Neural cell (in vitro differentiated cells): ENCODE data around the gene AGA. TPM values are rescaled to one million over a fixed set of nuclear protein-coding genes. Genes with fewer than 3 reads are reported as not detected.

Source experiments
- H2AFZ ChIP-seq: fragments of 200-600, 300-800 bp; sonication (generic), shearing (Covaris generic); 2 replicates; pipeline ENCODE4 v1.6.0; 2014; ENCODE audit warnings: low read depth, mild to moderate bottlenecking, antibody characterized with exemption, low read length, moderate library complexity
- H3F3A ChIP-seq: fragments of 200-600 bp; shearing (Covaris generic); 2 replicates; pipeline ENCODE4 v1.6.1; 2016; ENCODE audit warnings: mild to moderate bottlenecking, moderate library complexity, mixed read lengths, antibody characterized with exemption, low read length; ENCODE audit not compliant: insufficient read depth, poor library complexity, severe bottlenecking
- H3K27ac ChIP-seq: fragments of 200-600, 300-800 bp; sonication (generic), shearing (Covaris generic); 2 replicates; pipeline ENCODE4 v1.5.1; 2014; ENCODE audit warnings: mild to moderate bottlenecking, low read length, moderate library complexity
- H3K27me3 ChIP-seq: fragments of 300-800, 200-600 bp; sonication (generic), shearing (Covaris generic); 2 replicates; pipeline ENCODE4 v1.6.0; 2014; ENCODE audit warnings: mild to moderate bottlenecking, low read depth, low read length, moderate library complexity; ENCODE audit not compliant: insufficient read depth
- H3K36me3 ChIP-seq: fragments of 300-800, 200-600 bp; sonication (generic), shearing (Covaris generic); 2 replicates; pipeline ENCODE4 v1.5.1; 2014; ENCODE audit warnings: mild to moderate bottlenecking, antibody characterized with exemption, low read length, moderate library complexity; ENCODE audit not compliant: insufficient read depth
- H3K4me2 ChIP-seq: fragments of 300-800, 200-600 bp; sonication (generic), shearing (Covaris generic); 2 replicates; pipeline ENCODE4 v1.6.0; 2014; ENCODE audit warnings: mild to moderate bottlenecking, low read length
- H3K4me3 ChIP-seq: fragments of 300-800, 200-600 bp; sonication (generic), shearing (Covaris generic); 2 replicates; pipeline ENCODE4 v1.5.1; 2014; ENCODE audit warnings: mild to moderate bottlenecking, low read length, moderate library complexity
- H3K79me2 ChIP-seq: fragments of 200-600 bp; shearing (Covaris generic); replicated peaks from 2 replicates; pipeline ENCODE4 v1.6.0; 2014; ENCODE audit warnings: mild to moderate bottlenecking, low read length, moderate library complexity; ENCODE audit not compliant: insufficient read depth
- H3K9ac ChIP-seq: fragments of 300-800, 200-600 bp; sonication (generic), shearing (Covaris generic); 2 replicates; pipeline ENCODE4 v1.6.1; 2016; ENCODE audit warnings: mild to moderate bottlenecking, low read length, mixed read lengths
- H3K9me2 ChIP-seq: fragments of 200-600 bp; shearing (Covaris generic); 2 replicates; pipeline ENCODE4 v1.6.1; 2016; ENCODE audit warnings: mild to moderate bottlenecking, low read length, mixed read lengths; ENCODE audit not compliant: insufficient read depth
- H3K9me3 ChIP-seq: fragments of 200-600, 300-800 bp; sonication (generic), shearing (Covaris generic); 2 replicates; pipeline ENCODE4 v1.6.1; 2016; ENCODE audit warnings: mild to moderate bottlenecking, mixed run types, low read length, moderate library complexity, mixed read lengths
- H4K20me1 ChIP-seq: fragments of 200-600 bp; shearing (Covaris generic); 2 replicates; pipeline ENCODE4 v1.6.1; 2016; ENCODE audit warnings: mild to moderate bottlenecking, mixed run types; ENCODE audit not compliant: insufficient read depth
- EP300 ChIP-seq: fragments of 450-650 bp; conservative IDR thresholded peaks from 2 replicates; pipeline ENCODE4 v1.6.1; 2014; ENCODE audit warnings: antibody characterized with exemption, mild to moderate bottlenecking, moderate library complexity; ENCODE audit not compliant: poor library complexity, severe bottlenecking
- EZH2 ChIP-seq: fragments of 200-600, 300-800 bp; shearing (Covaris generic), sonication (generic); IDR thresholded peaks from 2 replicates; pipeline ENCODE4 v1.6.1; 2014; ENCODE audit warnings: antibody characterized with exemption, low read length, borderline replicate concordance, mild to moderate bottlenecking; ENCODE audit not compliant: insufficient read depth, poor library complexity, severe bottlenecking
- MXI1 ChIP-seq: fragments of 450-650 bp; conservative IDR thresholded peaks from 2 replicates; pipeline ENCODE4 v1.6.1; 2014; ENCODE audit warnings: antibody characterized with exemption, mild to moderate bottlenecking; ENCODE audit not compliant: poor library complexity, severe bottlenecking
- POLR2AphosphoS5 ChIP-seq: IDR thresholded peaks from 2 replicates; pipeline ENCODE4 v1.6.1; 2012
- RAD21 ChIP-seq: fragments of 450-650 bp; conservative IDR thresholded peaks from 2 replicates; pipeline ENCODE4 v1.6.1; 2014; ENCODE audit warnings: antibody characterized with exemption, mild to moderate bottlenecking, moderate library complexity
- REST ChIP-seq: IDR thresholded peaks from 2 replicates; pipeline ENCODE4 v1.6.1; 2012; ENCODE audit warnings: borderline replicate concordance
- SMC3 ChIP-seq: fragments of 450-650 bp; conservative IDR thresholded peaks from 2 replicates; pipeline ENCODE4 v1.6.1; 2014; ENCODE audit warnings: antibody characterized with exemption, mild to moderate bottlenecking, moderate library complexity; ENCODE audit not compliant: poor library complexity
- TAF1 ChIP-seq: IDR thresholded peaks from 2 replicates; pipeline ENCODE4 v1.6.1; 2012; ENCODE audit warnings: low read depth
- polyA plus RNA-seq: library from polyadenylated mRNA; depleted of rRNA; stranded (reverse); fragments of >200 nt; gene quantifications from 2 replicates; pipeline ENCODE4 v1.2.3, GENCODE V29; 2014
- TF ChIP-seq, protein P1 (sequence below): fragments of 450-650 bp; IDR thresholded peaks from 2 replicates; pipeline ENCODE4 v1.5.1; 2014; ENCODE audit warnings: antibody characterized with exemption, mild to moderate bottlenecking, moderate library complexity; ENCODE audit not compliant: poor library complexity, severe bottlenecking

Gene AGA
- polyA plus RNA-seq, 1 donor from 2014 or later, result 3.1 TPM

DNA sequence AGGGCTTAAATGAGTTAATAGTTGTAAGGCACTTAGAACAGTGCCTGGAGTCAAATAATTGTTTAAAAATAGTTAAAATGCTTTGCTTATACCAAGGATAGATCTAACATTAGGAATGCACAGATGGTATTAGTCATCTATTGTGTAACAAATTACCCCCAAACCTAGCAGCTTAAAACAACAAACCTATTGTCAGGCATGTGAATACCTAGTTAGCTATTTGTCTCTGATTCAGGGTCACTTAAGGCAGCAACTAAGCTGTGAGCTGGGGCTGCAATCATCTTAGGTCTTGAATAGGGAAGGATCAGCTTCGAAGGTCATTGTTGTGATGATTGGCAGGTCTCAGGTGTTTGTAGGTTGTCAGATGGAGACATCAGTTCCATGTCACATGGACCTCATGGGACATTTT lies 42.4 kb upstream of the AGA start:
- H3K9me2 ChIP-seq, result no peaks in the 10 kb centered on the region
- no peak overlapping the region for H3K27ac ChIP-seq
- no peaks in the 10 kb centered on the region for H3K27me3 ChIP-seq
- H4K20me1 ChIP-seq, result no peaks in the 10 kb centered on the region
- H3K4me3 ChIP-seq, result no peak overlapping the region
- no peak overlapping the region for H3K9ac ChIP-seq
- no peaks in the 10 kb centered on the region for H3K9me3 ChIP-seq
- no peaks in the 10 kb centered on the region for H3K36me3 ChIP-seq
- no peak overlapping the region for H2AFZ ChIP-seq
- no peaks in the 10 kb centered on the region for H3K79me2 ChIP-seq
- no peak overlapping the region for H3K4me2 ChIP-seq
- no peak for TF ChIP-seq RAD21
- no peak for TF ChIP-seq REST
- TF ChIP-seq, protein P1, sequence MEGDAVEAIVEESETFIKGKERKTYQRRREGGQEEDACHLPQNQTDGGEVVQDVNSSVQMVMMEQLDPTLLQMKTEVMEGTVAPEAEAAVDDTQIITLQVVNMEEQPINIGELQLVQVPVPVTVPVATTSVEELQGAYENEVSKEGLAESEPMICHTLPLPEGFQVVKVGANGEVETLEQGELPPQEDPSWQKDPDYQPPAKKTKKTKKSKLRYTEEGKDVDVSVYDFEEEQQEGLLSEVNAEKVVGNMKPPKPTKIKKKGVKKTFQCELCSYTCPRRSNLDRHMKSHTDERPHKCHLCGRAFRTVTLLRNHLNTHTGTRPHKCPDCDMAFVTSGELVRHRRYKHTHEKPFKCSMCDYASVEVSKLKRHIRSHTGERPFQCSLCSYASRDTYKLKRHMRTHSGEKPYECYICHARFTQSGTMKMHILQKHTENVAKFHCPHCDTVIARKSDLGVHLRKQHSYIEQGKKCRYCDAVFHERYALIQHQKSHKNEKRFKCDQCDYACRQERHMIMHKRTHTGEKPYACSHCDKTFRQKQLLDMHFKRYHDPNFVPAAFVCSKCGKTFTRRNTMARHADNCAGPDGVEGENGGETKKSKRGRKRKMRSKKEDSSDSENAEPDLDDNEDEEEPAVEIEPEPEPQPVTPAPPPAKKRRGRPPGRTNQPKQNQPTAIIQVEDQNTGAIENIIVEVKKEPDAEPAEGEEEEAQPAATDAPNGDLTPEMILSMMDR, result no peak
- TF ChIP-seq MXI1, result no peak
- TF ChIP-seq EP300, result no peak
- TF ChIP-seq EZH2, result no peak
- no peak for TF ChIP-seq SMC3
- no peaks in the 10 kb centered on the region for H3F3A ChIP-seq

GRCh38 chr4:177483760-177484159 lies 41.5 kb upstream of the AGA start:
- no peaks in the 10 kb centered on the region for H3K9me3 ChIP-seq

More at GRCh38 chr4:177483760-177484159, 41.5 kb upstream of the AGA start:
- TF ChIP-seq, protein P1, result no peak
- no peak for TF ChIP-seq SMC3
- TF ChIP-seq MXI1, result no peak
- no peak for TF ChIP-seq POLR2AphosphoS5
- no peak for TF ChIP-seq EZH2
- no peak for TF ChIP-seq TAF1
- no peak for TF ChIP-seq RAD21
- Histone ChIP-seq H3K79me2 (no peaks in the 10 kb centered on the region), H2AFZ (no peak overlapping the region), H3K9ac (no peak overlapping the region), H3K36me3 (no peaks in the 10 kb centered on the region), H3K4me3 (no peak overlapping the region), H3K9me2 (no peaks in the 10 kb centered on the region), H3F3A (no peaks in the 10 kb centered on the region), H3K27ac (no peak overlapping the region), H4K20me1 (no peaks in the 10 kb centered on the region), H3K4me2 (no peak overlapping the region), H3K27me3 (no peaks in the 10 kb centered on the region)
